Fibroblast of lung (primary cell): ENCODE measurements around the gene SNRPA.

Experiments
- CTCF ChIP-seq, 2 donors: IDR thresholded peaks in 1 of 2; conservative IDR thresholded peaks in 1 of 2; 1 replicate in 1 of 2; 2 replicates in 1 of 2; pipeline ENCODE4 v1.5.1; 2011 to 2012; ENCODE audit warnings: low read length in 2 of 2, control low read depth in 1 of 2, inconsistent platforms in 1 of 2, low read depth in 1 of 2, mild to moderate bottlenecking in 1 of 2
- EZH2 ChIP-seq: IDR thresholded peaks from 2 replicates; pipeline ENCODE4 v1.5.1; 2012; ENCODE audit warnings: low read length, control low read depth, mild to moderate bottlenecking; ENCODE audit errors: missing control alignments

GRCh38 chr19:40742886-40743285, 8.1 kb upstream of the SNRPA start:
- no peak for TF ChIP-seq CTCF (conservative IDR thresholded peaks at IDR 0.05 in 1 of 2, IDR thresholded peaks at IDR 0.05 in 1 of 2; ENCODE audit: low read depth in 1 of 2, low read length in 2 of 2)
- TF ChIP-seq EZH2: no peak
